HFF-Myc (cell line): ENCODE results near the gene LRP2.

Experiments
- DNase-seq: peaks from one replicate; pipeline ENCODE4 v3.0.0-alpha.2; 2011; ENCODE audit warnings: low read depth; ENCODE audit errors: extremely low read depth
- H3K4me3 ChIP-seq: replicated peaks from 2 replicates; pipeline ENCODE4 v1.5.1; 2011; ENCODE audit warnings: low read depth, mild to moderate bottlenecking, control low read depth, low read length
- TF ChIP-seq, protein P1 (sequence below): IDR thresholded peaks from 2 replicates; pipeline ENCODE4 v1.5.1; 2012; ENCODE audit warnings: mild to moderate bottlenecking, low read depth, low read length, control low read depth; ENCODE audit errors: missing control alignments

LRP2 gene

DNA sequence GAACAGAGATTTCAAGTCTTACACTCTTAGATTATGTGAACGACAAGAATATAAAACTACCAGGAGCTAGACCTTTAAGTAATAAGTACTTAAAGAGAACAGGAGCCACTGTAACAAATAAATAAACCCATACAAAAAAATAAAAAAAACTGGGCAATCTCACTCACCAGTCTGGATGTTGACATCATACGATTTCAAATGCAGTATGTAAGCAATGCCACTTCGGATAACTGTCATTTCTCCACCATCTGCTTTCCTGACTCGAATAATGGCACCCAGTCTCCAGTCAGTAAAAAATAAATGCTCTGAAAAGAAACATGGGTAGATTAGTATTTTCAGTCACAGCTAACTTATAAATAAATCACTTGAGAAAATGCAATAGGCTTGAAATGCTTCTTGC is 115.1 kb downstream of the LRP2 start:
- no peak overlapping the region for H3K4me3 ChIP-seq
- TF ChIP-seq, protein P1, sequence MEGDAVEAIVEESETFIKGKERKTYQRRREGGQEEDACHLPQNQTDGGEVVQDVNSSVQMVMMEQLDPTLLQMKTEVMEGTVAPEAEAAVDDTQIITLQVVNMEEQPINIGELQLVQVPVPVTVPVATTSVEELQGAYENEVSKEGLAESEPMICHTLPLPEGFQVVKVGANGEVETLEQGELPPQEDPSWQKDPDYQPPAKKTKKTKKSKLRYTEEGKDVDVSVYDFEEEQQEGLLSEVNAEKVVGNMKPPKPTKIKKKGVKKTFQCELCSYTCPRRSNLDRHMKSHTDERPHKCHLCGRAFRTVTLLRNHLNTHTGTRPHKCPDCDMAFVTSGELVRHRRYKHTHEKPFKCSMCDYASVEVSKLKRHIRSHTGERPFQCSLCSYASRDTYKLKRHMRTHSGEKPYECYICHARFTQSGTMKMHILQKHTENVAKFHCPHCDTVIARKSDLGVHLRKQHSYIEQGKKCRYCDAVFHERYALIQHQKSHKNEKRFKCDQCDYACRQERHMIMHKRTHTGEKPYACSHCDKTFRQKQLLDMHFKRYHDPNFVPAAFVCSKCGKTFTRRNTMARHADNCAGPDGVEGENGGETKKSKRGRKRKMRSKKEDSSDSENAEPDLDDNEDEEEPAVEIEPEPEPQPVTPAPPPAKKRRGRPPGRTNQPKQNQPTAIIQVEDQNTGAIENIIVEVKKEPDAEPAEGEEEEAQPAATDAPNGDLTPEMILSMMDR: no peak
- DNase-seq: no peak

DNA sequence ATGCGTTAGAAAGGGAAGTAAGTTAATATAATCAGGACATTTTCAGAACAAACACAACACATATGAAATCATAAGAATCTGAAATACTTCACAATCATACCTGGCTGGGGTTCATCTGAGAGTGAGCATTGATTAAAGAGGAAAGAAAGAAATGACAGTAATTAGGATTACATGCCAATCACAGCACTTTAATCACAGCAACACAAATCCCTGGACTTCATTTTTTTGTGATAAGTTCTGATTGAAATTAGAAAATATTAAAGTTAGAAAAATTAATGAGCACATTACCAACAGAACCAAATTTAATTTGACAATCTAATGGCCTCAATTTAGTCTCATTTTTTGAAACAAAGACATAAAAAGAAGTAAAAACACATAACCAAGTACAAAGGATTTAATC is 121.9 kb downstream of the LRP2 start:
- no peak overlapping the region for H3K4me3 ChIP-seq
- TF ChIP-seq, protein P1: no peak
- no peak for DNase-seq

DNA sequence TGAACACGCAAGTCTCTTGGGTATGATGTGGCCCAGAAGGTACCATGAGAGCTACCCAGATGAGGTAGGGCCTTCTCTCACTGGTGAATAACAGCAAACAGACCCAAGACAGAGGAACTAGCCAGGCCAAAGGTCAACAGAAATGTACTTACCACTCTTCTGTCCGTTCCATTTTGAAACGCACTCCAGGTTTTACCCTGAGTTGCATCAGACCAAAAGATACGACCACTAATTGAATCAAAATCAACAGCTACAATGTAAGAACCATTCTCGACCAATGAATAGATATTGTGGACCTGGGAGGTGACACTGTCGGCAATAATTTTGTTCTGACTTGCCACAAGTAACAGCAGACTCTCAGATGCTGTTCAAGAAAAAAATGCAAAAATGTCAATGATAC is 124.4 kb downstream of the LRP2 start:
- H3K4me3 ChIP-seq: no peak overlapping the region
- TF ChIP-seq, protein P1: no peak
- no peak for DNase-seq

DNA sequence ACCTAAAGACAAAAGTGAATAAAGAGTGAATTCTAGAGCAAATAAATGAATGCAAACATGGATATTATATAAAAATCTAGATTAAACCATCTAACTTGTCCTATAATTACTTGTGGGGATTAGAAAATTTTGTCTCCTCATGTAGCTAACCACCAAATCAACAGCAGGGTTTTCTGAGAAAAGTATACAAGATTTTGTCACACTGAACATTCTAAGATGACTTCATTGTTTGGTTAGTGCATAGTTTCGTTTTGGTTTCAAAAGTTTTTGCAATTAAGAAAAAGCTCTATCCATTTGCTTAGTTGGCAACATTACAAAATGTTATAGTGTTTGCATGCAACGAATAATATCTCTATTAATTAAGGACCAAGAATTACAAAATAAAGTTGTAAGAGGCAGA is 125.0 kb downstream of the LRP2 start:
- DNase-seq: no peak
- TF ChIP-seq, protein P1: no peak
- H3K4me3 ChIP-seq: no peak overlapping the region

DNA sequence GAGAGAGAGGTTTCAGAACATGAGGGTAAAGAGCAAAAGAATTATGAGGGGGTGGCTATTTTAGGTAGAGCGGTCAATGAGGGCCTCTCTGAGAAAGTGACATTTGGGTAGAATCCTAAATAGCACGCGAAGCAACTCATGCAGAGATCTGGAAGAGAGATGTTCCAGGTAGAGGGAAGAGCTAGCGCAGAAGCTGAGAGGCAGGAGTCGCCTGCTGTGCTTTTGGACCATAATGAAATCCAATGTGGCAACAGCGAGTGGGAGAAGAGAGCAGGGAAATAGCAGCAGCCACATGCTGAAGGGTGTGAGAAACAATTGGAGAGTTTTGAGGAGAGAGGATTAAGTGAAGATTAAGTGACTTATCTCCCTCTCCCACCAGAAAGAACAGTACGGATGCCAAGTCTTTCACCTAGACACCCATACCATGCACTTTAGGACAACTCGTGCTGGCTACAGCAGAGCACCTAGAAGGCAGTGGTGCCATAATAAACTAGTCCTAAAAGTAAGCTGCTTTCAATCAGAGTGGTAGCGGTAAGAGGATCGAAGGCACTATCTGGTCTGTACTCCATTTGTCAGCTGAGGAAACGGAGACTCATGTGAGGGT is 129.7 kb downstream of the LRP2 start:
- no peak overlapping the region for H3K4me3 ChIP-seq
- TF ChIP-seq, protein P1: no peak
- no peak for DNase-seq

DNA sequence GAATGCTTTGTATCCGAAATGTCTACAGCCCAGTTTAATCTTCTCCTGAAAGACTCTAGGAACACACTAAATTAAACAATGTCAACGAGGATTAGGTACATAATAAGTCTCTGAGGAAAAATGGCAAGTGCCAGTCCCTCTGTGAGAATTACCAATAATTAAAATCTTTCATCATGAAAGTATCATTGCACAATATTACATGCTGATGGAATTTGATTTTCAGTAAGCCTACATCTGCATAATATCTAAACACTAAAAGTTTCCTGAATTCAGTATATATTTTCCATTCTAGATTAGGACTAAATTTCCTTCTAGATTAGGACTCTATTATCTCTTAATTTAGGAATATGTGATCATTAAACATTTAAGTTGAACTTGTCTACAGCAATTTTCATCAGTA is 132.1 kb downstream of the LRP2 start:
- H3K4me3 ChIP-seq: no peak overlapping the region
- DNase-seq: no peak
- TF ChIP-seq, protein P1: no peak

DNA sequence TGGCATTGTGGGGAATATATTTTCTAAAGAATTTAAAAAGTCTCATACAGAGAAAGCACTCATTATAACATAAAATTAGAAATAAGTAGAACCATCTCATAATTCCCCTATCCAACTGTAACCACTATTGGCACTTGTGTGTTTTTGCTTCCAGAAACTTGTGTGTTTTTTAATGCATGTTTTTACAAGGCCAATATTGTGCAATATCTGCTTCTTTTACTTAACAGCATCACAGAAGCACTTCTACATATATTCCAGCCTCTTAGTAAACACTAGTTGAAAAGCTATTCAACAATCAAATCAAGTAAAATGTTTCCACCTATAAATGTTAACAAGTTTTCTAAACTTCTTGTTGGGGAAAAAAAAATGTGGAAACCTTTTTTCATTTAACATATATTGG is 132.7 kb downstream of the LRP2 start:
- no peak for DNase-seq
- TF ChIP-seq, protein P1: no peak
- no peak overlapping the region for H3K4me3 ChIP-seq
